Mesothelial cell of epicardium (in vitro differentiated cells): ENCODE data around the gene INPP5B. TPM values are rescaled to one million over a fixed set of nuclear protein-coding genes. Genes with fewer than 3 reads are reported as not detected.
"Not testable (repeated sequence)": the region's sequence is repeated elsewhere in the genome, so short reads cannot be mapped to it uniquely, and the experiment has no call there.

Experiments
- DNase-seq, 2 experiments: peaks; one replicate each; pipeline ENCODE4 v3.0.0; 2021; ENCODE audit warnings: low spot score in 2 of 2; ENCODE audit not compliant: unreplicated experiment in 2 of 2
- H3K27ac Mint-ChIP-seq: 2 replicates; pipeline ENCODE4 v1.8.0; 2021; ENCODE audit warnings: mixed read lengths
- H3K27me3 Mint-ChIP-seq: 2 replicates; pipeline ENCODE4 v1.8.0; 2021; ENCODE audit warnings: low read depth, mixed read lengths
- H3K36me3 Mint-ChIP-seq: 2 replicates; pipeline ENCODE4 v1.8.0; 2021; ENCODE audit warnings: mixed read lengths
- H3K4me1 Mint-ChIP-seq: 2 replicates; pipeline ENCODE4 v1.8.0; 2021; ENCODE audit warnings: mixed read lengths
- H3K4me3 Mint-ChIP-seq: 2 replicates; pipeline ENCODE4 v1.8.0; 2021; ENCODE audit warnings: mild to moderate bottlenecking, moderate library complexity, mixed read lengths
- H3K9me3 Mint-ChIP-seq: 2 replicates; pipeline ENCODE4 v1.8.0; 2021; ENCODE audit warnings: mixed read lengths
- CTCF ChIP-seq: fragments of 200-600 bp; sonication (generic); IDR thresholded peaks from one replicate; pipeline ENCODE4 v1.5.0; 2021; ENCODE audit warnings: antibody characterized with exemption; ENCODE audit not compliant: unreplicated experiment
- total RNA-seq: library from RNA; stranded (reverse); gene quantifications from 3 replicates; pipeline ENCODE4 v1.2.1, GENCODE V29; 2021

The INPP5B gene
- total RNA-seq, 1 donor from 2014 or later, result 21.5 TPM

GRCh38 chr1:37945743-37946702 lies 830 bp downstream of the INPP5B start:
- TF ChIP-seq CTCF, result no peak
- Mint-ChIP-seq H3K4me3 (peak overlapping the region; percentile 99), H3K27me3 (no peaks in the 10 kb centered on the region), H3K36me3 (peaks cover 7% of the 10 kb centered on the region), H3K27ac (peak overlapping the region; percentile 92), H3K4me1 (peaks cover 15% of the 10 kb centered on the region), H3K9me3 (no peaks in the 10 kb centered on the region)
- peak in 1 of 2 experiments; percentile 42 for DNase-seq

- Mint-ChIP-seq H3K4me1 (peaks cover 15% of the 10 kb centered on the region), H3K9me3 (no peaks in the 10 kb centered on the region), H3K36me3 (peaks cover 9% of the 10 kb centered on the region), H3K27me3 (no peaks in the 10 kb centered on the region), H3K27ac (peak overlapping the region; percentile 53), H3K4me3 (peak overlapping the region; percentile 99)
- no peak for DNase-seq
- no peak for TF ChIP-seq CTCF
Observed at GRCh38 chr1:37945251-37945650, 1.6 kb downstream of the INPP5B start.

DNA sequence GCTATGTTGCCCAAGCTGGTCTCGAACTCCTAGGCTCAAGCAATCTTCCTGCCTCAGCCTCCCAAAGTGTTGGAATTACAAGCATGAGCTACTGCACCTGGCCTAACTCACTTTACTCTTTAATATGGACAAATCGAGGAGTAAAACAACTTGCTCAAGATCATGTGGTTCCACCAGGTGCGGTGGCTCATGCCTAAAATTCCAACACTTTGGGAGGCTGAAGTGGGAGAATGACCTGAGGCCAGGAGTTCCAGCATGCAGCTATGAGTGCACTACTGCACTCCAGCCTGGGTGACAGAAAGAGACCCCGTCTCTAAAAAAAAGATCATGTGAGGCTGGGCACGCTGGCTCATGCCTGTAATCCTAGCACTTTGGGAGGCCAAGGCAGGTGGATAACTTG lies 2.0 kb downstream of the INPP5B start:
- Mint-ChIP-seq H3K4me3 (no peak overlapping the region), H3K27ac (no peak overlapping the region), H3K27me3 (no peaks in the 10 kb centered on the region), H3K36me3 (peaks cover 9% of the 10 kb centered on the region), H3K9me3 (no peaks in the 10 kb centered on the region), H3K4me1 (peaks cover 15% of the 10 kb centered on the region)
- no peak for TF ChIP-seq CTCF
- no peak for DNase-seq

DNA sequence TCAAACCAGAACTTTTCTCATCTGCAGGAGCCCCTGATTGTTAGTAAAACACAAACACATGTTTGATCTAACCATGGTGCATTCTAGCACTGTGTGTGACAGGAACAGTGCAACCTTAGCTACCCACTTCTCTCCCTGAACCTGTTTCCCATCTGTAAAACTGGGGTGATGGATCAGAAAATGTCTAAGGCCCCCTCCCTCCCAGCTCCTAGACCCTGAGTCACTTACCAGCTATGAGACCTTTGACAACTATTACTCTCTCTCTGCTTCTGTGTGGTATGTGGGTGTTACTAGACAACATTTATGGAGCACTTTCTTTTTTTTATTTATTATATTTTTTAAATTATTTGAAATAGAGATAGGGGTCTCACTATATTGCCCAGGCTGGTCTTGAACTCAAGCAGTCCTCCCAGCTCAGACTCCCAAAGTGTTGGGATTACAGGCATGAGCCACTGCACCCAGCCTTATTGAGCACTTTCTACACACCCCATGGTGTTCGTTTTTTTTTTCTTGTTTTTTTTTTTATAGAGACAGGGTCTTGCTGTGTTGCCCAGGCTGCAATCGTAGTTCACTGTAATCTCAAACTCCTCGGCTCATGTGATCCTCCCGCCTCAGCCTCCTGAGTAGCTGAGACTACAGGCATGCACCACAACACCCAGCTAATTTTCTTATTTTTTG lies 2.6 kb downstream of the INPP5B start:
- H3K9me3 Mint-ChIP-seq, result no peaks in the 10 kb centered on the region
- H3K4me3 Mint-ChIP-seq, result no peak overlapping the region
- peaks cover 15% of the 10 kb centered on the region for H3K4me1 Mint-ChIP-seq
- no peak for DNase-seq
- TF ChIP-seq CTCF, result no peak
- H3K27me3 Mint-ChIP-seq, result no peaks in the 10 kb centered on the region
- peaks cover 9% of the 10 kb centered on the region for H3K36me3 Mint-ChIP-seq
- H3K27ac Mint-ChIP-seq, result no peak overlapping the region

GRCh38 chr1:37940299-37940947 lies 6.4 kb downstream of the INPP5B start:
- Mint-ChIP-seq H3K27me3 (no peaks in the 10 kb centered on the region), H3K4me1 (no peaks in the 10 kb centered on the region), H3K9me3 (no peaks in the 10 kb centered on the region), H3K27ac (no peak overlapping the region), H3K36me3 (peaks cover 16% of the 10 kb centered on the region), H3K4me3 (no peak overlapping the region)
- DNase-seq, result no peak
- no peak for TF ChIP-seq CTCF

GRCh38 chr1:37936760-37937159 lies 10.1 kb downstream of the INPP5B start:
- not testable (repeated sequence) for H3K27ac Mint-ChIP-seq, H3K4me3 Mint-ChIP-seq, H3K27me3 Mint-ChIP-seq, DNase-seq, H3K4me1 Mint-ChIP-seq, H3K9me3 Mint-ChIP-seq
- peaks cover 12% of the 10 kb centered on the region for H3K36me3 Mint-ChIP-seq
